Stimulated activated naive B cell treated with anti-CD40 and anti-IgM and Interleukin-4, amounts not matched to agents 10 μg/mL and 1 μg/mL and 100 μg/mL, for 72 hours (primary cell): ENCODE results near the gene REXO4.
A peak's percentile ranks its signal among the peaks of the same experiment; 100 is the strongest.

Source experiments
- ATAC-seq, 2 donors: fragments of 150-1000 bp; cut with Tn5 transposase; replicated peaks; 2 replicates each; pipeline ENCODE4 v1.10.0; 2021; ENCODE audit warnings: moderate library complexity in 1 of 2
- DNase-seq: peaks from one replicate; pipeline ENCODE4 v3.0.0; 2021
- H3K27ac Mint-ChIP-seq: one replicate; pipeline ENCODE4 v1.8.0; 2022; ENCODE audit warnings: mild to moderate bottlenecking, mixed read lengths
- H3K27me3 Mint-ChIP-seq, 2 donors: one replicate each; pipeline ENCODE4 v1.8.0; 2022; ENCODE audit warnings: mixed read lengths in 2 of 2
- H3K36me3 Mint-ChIP-seq, 2 donors: one replicate each; pipeline ENCODE4 v1.8.0; 2022; ENCODE audit warnings: mixed read lengths in 2 of 2, mild to moderate bottlenecking in 1 of 2
- H3K4me1 Mint-ChIP-seq, 2 donors: one replicate each; pipeline ENCODE4 v1.8.0; 2022; ENCODE audit warnings: mixed read lengths in 2 of 2, mild to moderate bottlenecking in 1 of 2
- H3K4me3 Mint-ChIP-seq, 2 donors: one replicate each; pipeline ENCODE4 v1.8.0; 2022; ENCODE audit warnings: mild to moderate bottlenecking in 2 of 2, mixed read lengths in 2 of 2, moderate library complexity in 1 of 2
- H3K9me3 Mint-ChIP-seq, 2 donors: one replicate each; pipeline ENCODE4 v1.8.0; 2022; ENCODE audit warnings: mixed read lengths in 2 of 2, mild to moderate bottlenecking in 1 of 2

REXO4 gene

DNA sequence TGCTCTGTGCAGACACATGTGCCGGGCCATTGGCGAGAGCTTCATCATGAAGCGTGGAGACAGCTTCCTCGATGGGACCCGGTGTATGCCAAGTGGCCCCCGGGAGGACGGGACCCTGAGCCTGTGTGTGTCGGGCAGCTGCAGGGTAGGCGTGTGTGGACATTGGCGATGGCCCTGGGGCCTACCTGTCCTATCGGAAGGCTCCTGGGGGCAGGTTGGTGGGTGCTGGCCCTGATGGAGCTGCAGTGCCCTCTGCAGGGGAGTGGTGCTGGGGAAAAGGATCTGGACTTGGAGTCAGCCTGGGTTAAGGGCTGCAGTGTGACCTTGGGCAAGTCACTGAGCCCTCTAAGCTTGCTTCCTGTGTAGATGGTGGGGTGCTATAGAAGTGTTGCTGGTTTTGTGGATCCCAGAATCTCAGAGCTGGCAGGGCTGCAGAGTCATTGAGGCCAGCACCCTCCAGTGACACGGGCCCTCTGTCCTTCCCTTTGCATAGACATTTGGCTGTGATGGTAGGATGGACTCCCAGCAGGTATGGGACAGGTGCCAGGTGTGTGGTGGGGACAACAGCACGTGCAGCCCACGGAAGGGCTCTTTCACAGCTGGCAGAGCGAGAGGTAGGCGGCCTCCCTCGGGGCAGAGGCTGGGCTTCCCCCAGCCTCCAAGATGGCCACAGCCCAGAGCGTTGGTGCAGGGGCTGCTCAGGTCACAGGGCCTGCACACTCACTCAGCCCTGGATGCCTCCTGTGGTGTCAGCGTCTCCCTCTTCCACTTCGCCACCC, 20.1 kb upstream of the REXO4 start:
- Mint-ChIP-seq H3K27ac (peak overlapping the region; percentile 31), H3K4me1 (peaks cover 33 to 41% of the 10 kb centered on the region in 2 donors), H3K9me3 (no peaks in the 10 kb centered on the region), H3K36me3 (peaks cover 0 to 2% of the 10 kb centered on the region in 2 donors), H3K27me3 (peaks cover 0 to 3% of the 10 kb centered on the region in 2 donors), H3K4me3 (no peak overlapping the region)
- ATAC-seq (peak; percentile 36 to 46), DNase-seq (no peak)

DNA sequence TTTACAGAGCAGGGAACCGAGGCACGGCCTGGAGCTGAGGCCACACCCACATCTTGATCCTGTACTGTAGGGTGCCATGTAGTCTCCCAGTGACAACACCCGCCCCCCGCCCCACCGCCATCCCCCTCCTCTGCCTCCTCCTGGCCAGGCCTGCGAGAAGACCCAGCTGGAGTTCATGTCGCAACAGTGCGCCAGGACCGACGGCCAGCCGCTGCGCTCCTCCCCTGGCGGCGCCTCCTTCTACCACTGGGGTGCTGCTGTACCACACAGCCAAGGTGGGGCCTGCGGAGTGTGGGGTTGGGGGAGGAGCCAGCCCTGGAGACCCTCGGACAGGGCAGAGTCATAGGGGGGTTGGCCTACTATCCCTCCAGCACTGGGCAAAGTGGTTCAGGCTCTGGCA, 18.9 kb upstream of the REXO4 start:
- peaks cover 0 to 1% of the 10 kb centered on the region in 2 donors for H3K36me3 Mint-ChIP-seq
- H3K4me3 Mint-ChIP-seq, result no peak overlapping the region
- ATAC-seq (no peak), DNase-seq (no peak)
- peaks cover 0 to 3% of the 10 kb centered on the region in 2 donors for H3K27me3 Mint-ChIP-seq
- H3K9me3 Mint-ChIP-seq, result no peaks in the 10 kb centered on the region
- H3K4me1 Mint-ChIP-seq, result peaks cover 28 to 36% of the 10 kb centered on the region in 2 donors
- H3K27ac Mint-ChIP-seq, result no peak overlapping the region

DNA sequence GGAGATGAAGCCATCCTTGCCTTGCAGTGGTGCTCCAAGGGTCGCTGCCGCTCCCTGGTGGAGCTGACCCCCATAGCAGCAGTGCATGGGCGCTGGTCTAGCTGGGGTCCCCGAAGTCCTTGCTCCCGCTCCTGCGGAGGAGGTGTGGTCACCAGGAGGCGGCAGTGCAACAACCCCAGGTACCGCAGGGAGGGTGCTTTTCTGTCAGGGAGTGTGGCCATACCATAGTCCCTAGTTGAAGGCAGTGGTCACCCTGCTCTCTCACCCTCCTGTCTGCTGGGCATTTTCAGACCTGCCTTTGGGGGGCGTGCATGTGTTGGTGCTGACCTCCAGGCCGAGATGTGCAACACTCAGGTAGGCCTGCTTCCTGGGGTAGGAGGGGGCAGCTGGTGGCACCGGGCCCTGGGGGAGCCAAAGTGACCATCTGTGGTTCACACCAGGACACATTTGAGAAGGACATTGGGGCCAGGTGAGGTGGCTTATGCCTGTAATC, 15.6 kb upstream of the REXO4 start:
- Mint-ChIP-seq H3K27me3 (peaks cover 3 to 7% of the 10 kb centered on the region in 2 donors), H3K4me1 (peaks cover 8 to 18% of the 10 kb centered on the region in 2 donors), H3K27ac (no peak overlapping the region), H3K36me3 (no peaks in the 10 kb centered on the region), H3K4me3 (no peak overlapping the region), H3K9me3 (no peaks in the 10 kb centered on the region)
- ATAC-seq (no peak), DNase-seq (no peak)

DNA sequence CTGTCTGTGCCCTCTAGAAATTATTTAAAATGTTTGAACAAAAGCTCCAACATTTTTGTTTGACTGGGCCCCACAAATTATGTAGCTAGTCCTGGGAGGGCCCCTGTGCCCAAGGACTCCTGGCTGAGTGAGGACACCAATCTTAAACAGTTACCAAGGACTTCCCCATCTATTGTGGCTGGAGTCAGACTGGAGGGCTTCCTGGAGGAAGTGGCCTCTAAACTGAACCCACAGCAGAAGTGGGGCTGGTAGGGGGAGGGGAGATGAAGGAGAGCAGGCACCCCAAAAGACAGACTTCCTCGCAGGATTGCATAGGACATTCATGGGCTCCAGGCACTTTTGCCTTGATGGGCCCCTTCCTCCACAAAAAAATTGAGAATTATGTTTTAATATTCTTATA, 12.4 kb upstream of the REXO4 start:
- peaks cover 5 to 19% of the 10 kb centered on the region in 2 donors for H3K4me1 Mint-ChIP-seq
- DNase-seq, result no peak
- no peak overlapping the region for H3K27ac Mint-ChIP-seq
- H3K27me3 Mint-ChIP-seq, result peaks cover 14 to 33% of the 10 kb centered on the region in 2 donors
- no peak for ATAC-seq
- no peaks in the 10 kb centered on the region for H3K9me3 Mint-ChIP-seq
- H3K4me3 Mint-ChIP-seq, result no peak overlapping the region
- H3K36me3 Mint-ChIP-seq, result no peaks in the 10 kb centered on the region

DNA sequence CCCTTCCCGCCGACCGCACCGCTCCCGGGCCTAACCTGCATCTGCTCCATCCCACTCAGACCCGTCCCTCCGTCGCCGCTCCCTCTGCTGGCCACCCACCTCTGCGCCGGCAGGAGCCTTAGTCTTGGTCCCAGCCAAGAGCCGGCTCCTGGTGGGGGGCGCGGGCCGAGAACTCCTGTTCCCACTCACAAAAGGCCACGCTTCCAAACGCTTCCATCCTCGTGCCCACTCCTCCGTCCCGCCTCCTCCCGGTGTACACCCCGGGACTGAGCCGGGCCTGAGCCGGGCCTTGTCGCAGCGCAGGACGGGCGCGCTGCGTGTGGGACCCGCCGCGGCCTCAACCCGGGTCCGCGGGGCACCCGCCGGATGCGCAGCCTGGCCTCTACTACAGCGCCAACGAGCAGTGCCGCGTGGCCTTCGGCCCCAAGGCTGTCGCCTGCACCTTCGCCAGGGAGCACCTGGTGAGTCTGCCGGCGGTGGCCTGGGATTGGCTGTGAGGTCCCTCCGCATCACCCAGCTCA, 11.9 kb upstream of the REXO4 start:
- Mint-ChIP-seq H3K27ac (no peak overlapping the region), H3K36me3 (no peaks in the 10 kb centered on the region), H3K27me3 (peaks cover 13 to 37% of the 10 kb centered on the region in 2 donors), H3K4me1 (peaks cover 5 to 19% of the 10 kb centered on the region in 2 donors), H3K4me3 (peak overlapping the region; percentile 76 to 83), H3K9me3 (no peaks in the 10 kb centered on the region)
- ATAC-seq (peak; percentile 56 to 57), DNase-seq (no peak)

DNA sequence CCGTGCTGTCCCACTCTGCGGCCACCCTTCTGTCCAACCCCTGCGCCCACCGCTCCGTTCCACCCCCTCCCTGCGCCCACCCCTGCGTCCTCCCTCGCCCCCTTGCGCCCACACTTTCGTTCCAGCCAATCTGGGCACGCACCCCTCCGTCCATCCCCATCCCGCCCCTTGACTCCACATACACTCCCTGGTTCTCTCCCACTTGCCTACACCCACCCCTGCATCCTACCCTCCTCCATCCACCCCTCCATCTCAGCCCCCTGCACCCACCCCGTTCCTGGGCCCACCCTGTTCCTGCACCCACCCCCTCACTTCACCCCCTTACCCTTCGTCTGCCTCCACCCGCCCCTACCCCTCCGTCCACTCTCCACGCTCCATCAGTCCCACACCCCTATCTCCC, 11.4 kb upstream of the REXO4 start:
- H3K4me3 Mint-ChIP-seq, result peak overlapping the region; percentile 76 to 83
- ATAC-seq (no peak), DNase-seq (no peak)
- H3K9me3 Mint-ChIP-seq, result no peaks in the 10 kb centered on the region
- no peaks in the 10 kb centered on the region for H3K36me3 Mint-ChIP-seq
- H3K4me1 Mint-ChIP-seq, result peaks cover 5 to 19% of the 10 kb centered on the region in 2 donors
- H3K27me3 Mint-ChIP-seq, result peaks cover 12 to 42% of the 10 kb centered on the region in 2 donors
- H3K27ac Mint-ChIP-seq, result no peak overlapping the region

DNA sequence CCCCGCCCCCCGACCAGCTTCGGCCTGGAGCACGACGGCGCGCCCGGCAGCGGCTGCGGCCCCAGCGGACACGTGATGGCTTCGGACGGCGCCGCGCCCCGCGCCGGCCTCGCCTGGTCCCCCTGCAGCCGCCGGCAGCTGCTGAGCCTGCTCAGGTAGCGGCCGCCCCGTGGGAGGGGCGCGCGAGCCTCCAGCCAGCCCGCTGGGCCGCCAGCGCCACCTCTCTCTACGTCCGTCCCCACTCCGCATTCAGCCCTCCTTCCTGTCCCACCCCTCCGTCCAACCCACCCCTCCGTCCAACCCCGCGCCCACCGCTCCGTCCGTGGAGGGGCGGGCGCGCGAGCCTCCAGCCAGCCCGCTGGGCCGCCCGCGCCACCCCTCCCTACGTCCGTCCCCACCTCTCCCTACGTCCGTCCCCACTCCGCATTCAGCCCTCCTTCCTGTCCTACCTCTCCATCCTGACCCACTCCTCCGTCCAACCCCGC, 10.8 kb upstream of the REXO4 start:
- Mint-ChIP-seq H3K27ac (no peak overlapping the region), H3K4me1 (peaks cover 5 to 19% of the 10 kb centered on the region in 2 donors), H3K36me3 (no peaks in the 10 kb centered on the region), H3K4me3 (peak overlapping the region; percentile 65 to 75), H3K27me3 (peaks cover 12 to 45% of the 10 kb centered on the region in 2 donors), H3K9me3 (no peaks in the 10 kb centered on the region)
- ATAC-seq (peak; percentile 65 to 69), DNase-seq (no peak)

DNA sequence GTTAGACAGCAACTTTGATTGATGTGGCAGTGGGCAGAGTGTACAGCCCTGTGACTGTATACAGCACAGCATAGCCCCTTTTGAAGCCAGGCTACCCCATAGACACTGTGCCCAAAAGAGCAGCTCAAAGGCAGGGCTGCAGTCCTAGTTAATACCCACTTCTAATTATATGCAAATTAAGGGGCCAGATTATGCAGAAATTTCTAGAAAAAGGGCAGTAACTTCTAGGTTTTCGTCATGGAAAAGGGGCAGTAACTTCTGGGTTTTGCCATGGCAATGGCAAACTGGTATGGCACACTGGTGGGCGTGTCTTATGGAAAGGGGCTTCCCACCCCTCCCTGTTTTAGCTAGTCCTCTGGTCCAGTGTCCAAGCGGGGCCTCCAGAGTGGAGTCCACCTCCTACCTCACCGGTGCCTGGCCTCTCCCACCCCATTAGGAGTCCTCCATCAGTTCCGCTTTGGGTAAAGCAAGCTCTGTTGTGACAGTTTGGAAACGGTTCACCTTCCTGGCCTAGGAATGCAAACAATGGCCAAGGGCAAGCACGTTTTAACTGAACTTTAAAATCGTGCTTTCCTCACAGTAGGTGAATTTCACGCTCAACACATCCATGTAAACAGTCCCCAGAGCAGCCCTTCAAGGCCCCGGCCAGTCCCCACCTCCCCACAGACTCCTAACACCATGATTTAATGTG, 10.0 kb upstream of the REXO4 start:
- Mint-ChIP-seq H3K4me1 (peaks cover 5 to 19% of the 10 kb centered on the region in 2 donors), H3K27me3 (peaks cover 12 to 45% of the 10 kb centered on the region in 2 donors), H3K27ac (no peak overlapping the region), H3K4me3 (peak overlapping the region; percentile 36 to 41), H3K9me3 (no peaks in the 10 kb centered on the region), H3K36me3 (no peaks in the 10 kb centered on the region)
- DNase-seq (no peak), ATAC-seq (no peak)

DNA sequence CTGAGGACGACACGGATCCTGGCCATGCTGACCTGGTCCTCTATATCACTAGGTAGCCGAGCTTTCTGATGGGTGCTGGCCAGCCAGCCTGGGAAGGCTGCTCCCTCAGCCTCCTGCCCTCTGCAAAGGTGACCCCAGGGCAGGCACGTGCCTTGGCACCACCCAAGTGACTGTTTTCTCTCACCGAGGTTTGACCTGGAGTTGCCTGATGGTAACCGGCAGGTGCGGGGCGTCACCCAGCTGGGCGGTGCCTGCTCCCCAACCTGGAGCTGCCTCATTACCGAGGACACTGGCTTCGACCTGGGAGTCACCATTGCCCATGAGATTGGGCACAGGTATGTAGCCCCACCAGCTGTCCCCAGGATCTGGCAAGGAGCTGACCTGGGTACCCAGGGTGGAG, 8.2 kb upstream of the REXO4 start:
- H3K36me3 Mint-ChIP-seq, result no peaks in the 10 kb centered on the region
- H3K9me3 Mint-ChIP-seq, result no peaks in the 10 kb centered on the region
- peaks cover 14 to 30% of the 10 kb centered on the region in 2 donors for H3K4me1 Mint-ChIP-seq
- peaks cover 12 to 45% of the 10 kb centered on the region in 2 donors for H3K27me3 Mint-ChIP-seq
- no peak overlapping the region for H3K4me3 Mint-ChIP-seq
- ATAC-seq, result no peak
- no peak for DNase-seq
- no peak overlapping the region for H3K27ac Mint-ChIP-seq

DNA sequence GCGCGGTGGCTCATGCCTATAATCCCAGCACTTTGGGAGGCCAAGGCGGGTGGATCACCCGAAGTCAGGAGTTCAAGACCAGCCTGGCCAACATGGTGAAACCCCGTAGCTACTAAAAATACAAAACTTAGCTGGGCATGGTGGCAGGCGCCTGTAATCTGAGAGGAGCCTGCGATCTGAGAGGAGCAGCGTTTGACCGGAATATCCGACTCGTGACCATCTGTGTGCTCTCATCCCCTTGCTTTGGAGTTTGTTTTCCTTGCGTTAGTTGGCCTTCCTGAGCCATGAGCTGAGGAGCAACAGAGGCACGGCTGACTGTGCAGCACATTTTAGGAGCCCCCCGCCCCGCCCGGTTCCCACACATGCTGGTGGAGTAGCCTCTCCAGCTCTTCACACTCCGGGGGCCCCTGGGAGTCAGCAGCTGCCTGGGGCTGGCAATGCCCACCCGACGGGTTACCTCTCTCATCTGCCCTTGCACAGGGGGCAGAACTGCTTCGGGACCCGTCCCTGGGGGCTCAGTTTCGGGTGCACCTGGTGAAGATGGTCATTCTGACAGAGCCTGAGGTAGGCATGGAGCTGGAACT, 7.3 kb upstream of the REXO4 start:
- no peak for DNase-seq
- H3K27me3 Mint-ChIP-seq, result peaks cover 12 to 45% of the 10 kb centered on the region in 2 donors
- H3K9me3 Mint-ChIP-seq, result peaks cover 0 to 2% of the 10 kb centered on the region in 2 donors
- no peaks in the 10 kb centered on the region for H3K36me3 Mint-ChIP-seq
- no peak for ATAC-seq
- no peak overlapping the region for H3K4me3 Mint-ChIP-seq
- H3K4me1 Mint-ChIP-seq, result peaks cover 21 to 38% of the 10 kb centered on the region in 2 donors
- H3K27ac Mint-ChIP-seq, result peak overlapping the region; percentile 56

DNA sequence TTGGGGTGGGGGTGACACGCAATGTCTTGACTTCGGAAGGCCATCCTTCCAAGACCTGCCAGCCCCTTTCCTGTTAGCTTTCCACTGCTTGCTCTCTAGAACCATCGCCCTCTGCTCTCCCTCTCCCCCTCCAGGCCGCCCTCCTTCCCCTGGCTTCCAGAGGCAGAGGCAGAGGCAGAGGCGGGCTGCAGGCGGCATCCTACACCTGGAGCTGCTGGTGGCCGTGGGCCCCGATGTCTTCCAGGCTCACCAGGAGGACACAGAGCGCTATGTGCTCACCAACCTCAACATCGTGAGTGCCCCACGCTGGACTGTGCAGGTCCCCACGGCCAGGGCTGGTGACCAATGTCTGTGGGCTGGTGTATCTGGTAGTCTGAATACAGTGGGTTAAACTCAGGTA, 6.4 kb upstream of the REXO4 start:
- Mint-ChIP-seq H3K4me3 (no peak overlapping the region), H3K4me1 (peaks cover 22 to 39% of the 10 kb centered on the region in 2 donors), H3K27ac (no peak overlapping the region), H3K27me3 (peaks cover 12 to 38% of the 10 kb centered on the region in 2 donors), H3K36me3 (peaks cover 3 to 4% of the 10 kb centered on the region in 2 donors), H3K9me3 (peaks cover 3 to 5% of the 10 kb centered on the region in 2 donors)
- DNase-seq (no peak), ATAC-seq (no peak)

DNA sequence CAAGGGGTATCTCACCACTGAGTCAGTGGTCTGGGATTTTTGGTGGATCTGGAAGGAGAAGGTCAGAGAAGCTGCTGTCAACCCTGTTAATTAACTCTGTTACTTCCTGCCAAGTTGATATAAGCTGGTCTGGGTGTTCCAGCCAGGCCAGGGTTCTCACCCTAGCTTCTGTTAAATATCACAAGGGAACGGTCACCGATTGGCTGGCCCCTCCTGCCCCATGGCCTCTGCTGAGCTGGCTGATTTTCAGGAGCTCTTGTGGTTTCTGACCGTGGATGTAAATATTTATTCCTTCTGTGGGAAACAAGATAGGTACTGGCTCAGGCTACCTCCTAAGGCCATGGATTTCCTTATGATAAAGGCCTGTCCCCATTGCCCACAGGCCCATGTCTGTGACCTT, 5.4 kb upstream of the REXO4 start:
- DNase-seq (no peak), ATAC-seq (no peak)
- Mint-ChIP-seq H3K4me1 (peaks cover 31 to 45% of the 10 kb centered on the region in 2 donors), H3K9me3 (peaks cover 7 to 8% of the 10 kb centered on the region in 2 donors), H3K27me3 (peaks cover 12 to 38% of the 10 kb centered on the region in 2 donors), H3K4me3 (no peak overlapping the region), H3K36me3 (peaks cover 8 to 11% of the 10 kb centered on the region in 2 donors), H3K27ac (peak overlapping the region; percentile 76)

DNA sequence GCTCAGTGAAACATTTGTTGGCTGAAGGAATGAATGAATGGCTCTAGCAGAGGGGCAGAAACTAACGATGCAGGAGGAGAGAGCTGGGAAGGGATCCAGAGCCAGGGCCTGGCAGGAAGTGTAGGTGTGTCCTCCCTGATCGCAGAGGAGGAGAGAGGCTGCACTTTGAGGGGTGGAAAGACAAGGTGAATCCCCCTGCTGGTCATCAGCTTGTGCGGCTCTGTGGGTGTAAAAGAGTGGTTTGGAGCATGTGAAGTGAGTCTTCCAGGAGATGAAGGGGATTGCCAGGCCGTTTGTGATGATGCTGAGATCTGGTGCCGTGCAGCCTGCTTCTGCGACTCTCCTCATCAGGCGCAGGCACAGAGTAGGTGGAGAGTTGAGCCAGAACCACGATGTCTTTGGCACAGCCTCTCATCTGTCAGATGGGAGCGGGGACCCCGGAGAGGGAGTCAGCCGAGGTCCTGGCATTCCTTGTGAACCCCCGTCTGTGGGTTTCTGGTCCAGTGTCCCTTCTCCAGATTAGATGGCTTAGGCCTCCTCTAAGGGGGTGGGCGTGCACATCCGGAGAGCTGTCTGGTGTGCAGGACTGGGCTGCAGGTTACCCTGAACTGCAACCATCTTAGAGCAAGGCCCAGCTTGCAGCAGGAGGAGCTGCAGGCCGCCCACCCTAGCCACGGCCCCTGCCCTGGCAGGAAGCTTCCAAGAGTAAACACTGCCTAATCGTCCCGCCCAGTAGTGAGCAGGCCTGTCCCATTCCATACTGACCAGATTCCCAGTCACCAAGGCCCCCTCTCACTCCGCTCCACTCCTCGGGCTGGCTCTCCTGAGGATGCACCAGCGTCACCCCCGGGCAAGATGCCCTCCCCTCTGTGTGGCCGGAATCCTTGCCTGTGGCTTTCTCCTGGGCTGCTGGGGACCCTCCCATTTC, 4.1 kb upstream of the REXO4 start, which contains the start of gene ADAMTS13:
ADAMTS13 (plus strand) TSS at position 753 of the 928 bp plus-strand sequence; CDS start at position 830, 77 bp downstream.
- peak; percentile 43 to 60 for ATAC-seq
- peaks cover 15 to 17% of the 10 kb centered on the region in 2 donors for H3K36me3 Mint-ChIP-seq
- DNase-seq, result peak; percentile 65
- peaks cover 7 to 8% of the 10 kb centered on the region in 2 donors for H3K9me3 Mint-ChIP-seq
- peaks cover 12 to 25% of the 10 kb centered on the region in 2 donors for H3K27me3 Mint-ChIP-seq
- peaks cover 27 to 46% of the 10 kb centered on the region in 2 donors for H3K4me1 Mint-ChIP-seq
- peak within 1 kb of the TSS; percentile 97 for H3K27ac Mint-ChIP-seq
- peak within 1 kb of the TSS in 1 of 2 donors; percentile 11 for H3K4me3 Mint-ChIP-seq
